Calu3 (cell line): ENCODE results near the gene TBC1D3B. TPM values are rescaled to one million over a fixed set of nuclear protein-coding genes. Genes with fewer than 3 reads are reported as not detected.
"Not testable (repeated sequence)": the region's sequence is repeated elsewhere in the genome, so short reads cannot be mapped to it uniquely, and the experiment has no call there.

Source experiments
- BruUV-seq: library from RNA; stranded (reverse); fragments of 400-500 nt; replicated peaks from 2 replicates; lab custom pipeline; 2021; lab: Mats Ljungman, UMichigan
- CTCF ChIA-PET: fragments of 300-600 bp; sonication (Branson Sonifier 250); formaldehyde crosslinking; loops from one replicate; lab custom pipeline; 2022; ENCODE audit warnings: antibody characterized with exemption; lab: Charles Lee
- DNase-seq: peaks from one replicate; pipeline ENCODE4 v3.0.0; 2022
- H3K27ac Mint-ChIP-seq: one replicate; pipeline ENCODE4 v1.8.0; 2022; ENCODE audit warnings: mixed read lengths; ENCODE audit not compliant: unreplicated experiment
- H3K27me3 Mint-ChIP-seq: one replicate; pipeline ENCODE4 v1.8.0; 2022; ENCODE audit warnings: mixed read lengths; ENCODE audit not compliant: unreplicated experiment
- H3K36me3 Mint-ChIP-seq: one replicate; pipeline ENCODE4 v1.8.0; 2022; ENCODE audit warnings: mild to moderate bottlenecking, moderate library complexity, mixed read lengths; ENCODE audit not compliant: insufficient read depth, unreplicated experiment
- H3K4me1 Mint-ChIP-seq: one replicate; pipeline ENCODE4 v1.8.0; 2022; ENCODE audit warnings: mild to moderate bottlenecking, low read depth, mixed read lengths; ENCODE audit not compliant: unreplicated experiment
- H3K4me3 Mint-ChIP-seq: one replicate; pipeline ENCODE4 v1.8.0; 2022; ENCODE audit warnings: mild to moderate bottlenecking, low read depth, moderate library complexity, mixed read lengths; ENCODE audit not compliant: unreplicated experiment
- H3K9me3 Mint-ChIP-seq: one replicate; pipeline ENCODE4 v1.8.0; 2022; ENCODE audit warnings: low read depth, mixed read lengths; ENCODE audit not compliant: unreplicated experiment
- intact Hi-C: fragments of 100-400 bp; cut with micrococcal nuclease; formaldehyde crosslinking; loops from one replicate; pipeline ENCODE4 v1.10.0; 2022; ENCODE audit not compliant: unreplicated experiment
- total RNA-seq: library from RNA; stranded (reverse); gene quantifications from 2 replicates; pipeline ENCODE4 v1.2.3, GENCODE V29; 2022
- TF ChIP-seq, protein P1 (sequence below): fragments of 200-600 bp; IDR thresholded peaks from one replicate; pipeline ENCODE4 v1.8.0; 2022; ENCODE audit warnings: antibody characterized with exemption; ENCODE audit not compliant: unreplicated experiment

The TBC1D3B gene
- total RNA-seq, 1 experiment from 2014 or later, result 73.5 TPM

- H3K36me3 Mint-ChIP-seq, result no peaks in the 10 kb centered on the region
- H3K27me3 Mint-ChIP-seq, result no peaks in the 10 kb centered on the region
- DNase-seq, result no peak
- intact Hi-C loops, result no loop called here
- BruUV-seq, result no TSS peak
- no peak overlapping the region for H3K27ac Mint-ChIP-seq
- no peaks in the 10 kb centered on the region for H3K9me3 Mint-ChIP-seq
- TF ChIP-seq, protein P1, sequence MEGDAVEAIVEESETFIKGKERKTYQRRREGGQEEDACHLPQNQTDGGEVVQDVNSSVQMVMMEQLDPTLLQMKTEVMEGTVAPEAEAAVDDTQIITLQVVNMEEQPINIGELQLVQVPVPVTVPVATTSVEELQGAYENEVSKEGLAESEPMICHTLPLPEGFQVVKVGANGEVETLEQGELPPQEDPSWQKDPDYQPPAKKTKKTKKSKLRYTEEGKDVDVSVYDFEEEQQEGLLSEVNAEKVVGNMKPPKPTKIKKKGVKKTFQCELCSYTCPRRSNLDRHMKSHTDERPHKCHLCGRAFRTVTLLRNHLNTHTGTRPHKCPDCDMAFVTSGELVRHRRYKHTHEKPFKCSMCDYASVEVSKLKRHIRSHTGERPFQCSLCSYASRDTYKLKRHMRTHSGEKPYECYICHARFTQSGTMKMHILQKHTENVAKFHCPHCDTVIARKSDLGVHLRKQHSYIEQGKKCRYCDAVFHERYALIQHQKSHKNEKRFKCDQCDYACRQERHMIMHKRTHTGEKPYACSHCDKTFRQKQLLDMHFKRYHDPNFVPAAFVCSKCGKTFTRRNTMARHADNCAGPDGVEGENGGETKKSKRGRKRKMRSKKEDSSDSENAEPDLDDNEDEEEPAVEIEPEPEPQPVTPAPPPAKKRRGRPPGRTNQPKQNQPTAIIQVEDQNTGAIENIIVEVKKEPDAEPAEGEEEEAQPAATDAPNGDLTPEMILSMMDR, result no peak
- no peaks in the 10 kb centered on the region for H3K4me1 Mint-ChIP-seq
- no peak overlapping the region for H3K4me3 Mint-ChIP-seq
- CTCF ChIA-PET, result no interaction called here
Measured at GRCh38 chr17:36188891-36189306, 12.5 kb upstream of the TBC1D3B start.

DNA sequence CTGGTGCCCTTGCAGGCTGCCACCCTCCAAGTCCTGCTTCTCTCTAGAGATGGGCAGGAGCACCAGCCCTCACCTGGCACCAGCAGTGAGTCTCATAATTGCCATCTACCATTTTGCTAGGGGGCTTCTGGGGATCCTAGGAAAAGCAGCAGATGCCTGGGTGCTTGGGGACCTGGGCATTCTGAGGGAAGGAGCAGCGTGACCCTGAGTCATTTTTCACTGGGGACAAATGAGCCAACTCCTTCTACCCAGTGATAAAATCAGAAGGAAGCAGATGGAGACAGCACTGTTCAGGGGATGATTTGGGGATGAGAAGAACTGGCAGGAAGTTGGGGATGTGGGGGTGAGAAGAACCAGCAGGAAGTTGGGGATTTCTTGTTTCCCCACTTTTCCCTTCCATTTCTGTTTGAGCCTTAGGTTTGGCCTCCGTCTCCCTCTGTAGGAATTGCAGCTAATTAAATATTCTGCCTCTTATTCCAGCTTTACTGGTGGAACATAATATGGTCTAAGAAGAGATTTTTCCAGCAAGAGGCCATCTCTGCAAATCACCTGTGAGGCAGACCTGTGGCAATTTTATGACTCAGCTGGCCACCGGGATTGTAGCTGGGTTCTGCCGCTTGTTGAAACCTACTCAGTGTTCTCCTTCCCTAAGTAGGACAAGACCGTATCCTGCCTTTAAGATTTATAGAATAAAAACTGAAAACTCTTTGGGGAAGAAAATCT is 11.7 kb upstream of the TBC1D3B start:
- H3K4me1 Mint-ChIP-seq, BruUV-seq, CTCF ChIA-PET, H3K27me3 Mint-ChIP-seq, H3K27ac Mint-ChIP-seq, H3K4me3 Mint-ChIP-seq, DNase-seq, intact Hi-C loops, H3K36me3 Mint-ChIP-seq, H3K9me3 Mint-ChIP-seq: not testable (repeated sequence)

DNA sequence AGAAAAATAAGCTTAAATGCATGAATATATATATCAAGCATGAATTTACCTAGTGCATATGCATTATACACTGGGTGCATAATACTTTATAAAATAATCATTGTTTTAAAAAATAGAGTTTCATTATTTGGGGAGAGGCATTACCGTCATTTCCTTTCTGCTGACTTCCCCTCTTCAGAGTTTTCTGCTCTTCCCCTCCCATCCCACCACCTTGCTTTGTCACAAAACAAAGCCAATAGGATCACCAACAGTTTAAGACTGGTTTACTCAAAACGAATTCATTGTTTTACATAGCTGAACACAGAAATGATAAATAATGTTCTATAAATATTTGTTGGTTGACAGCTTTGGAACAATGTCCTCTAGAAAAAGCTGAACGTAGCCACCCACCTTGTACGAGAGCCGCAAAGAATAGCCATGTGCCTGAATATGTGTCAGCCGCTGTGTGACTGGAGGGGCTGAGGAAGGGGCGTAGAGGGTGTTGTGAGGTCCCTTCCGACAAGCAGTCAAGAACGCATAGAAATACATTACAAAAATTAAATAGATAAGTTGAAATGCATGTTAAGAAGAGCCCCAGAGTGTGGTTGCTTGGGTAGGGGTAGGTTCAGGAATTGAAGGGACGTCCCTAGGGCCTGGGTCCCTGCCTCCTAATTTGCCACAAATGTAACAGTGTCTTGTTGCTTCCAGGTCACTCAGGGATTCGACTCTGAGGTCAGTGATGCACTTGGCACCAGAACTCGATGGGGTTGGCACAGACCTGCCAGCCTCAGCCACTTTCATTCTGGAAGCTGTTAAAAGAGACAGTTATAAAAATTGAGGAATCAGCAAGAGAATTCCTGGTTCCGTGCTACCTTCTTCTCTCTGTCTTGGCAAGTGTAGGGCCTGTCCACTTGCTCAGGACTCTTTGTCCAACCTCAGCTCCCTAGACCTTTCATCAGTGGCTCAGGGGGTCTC is 10.7 kb upstream of the TBC1D3B start:
- H3K36me3 Mint-ChIP-seq, H3K27ac Mint-ChIP-seq, H3K4me3 Mint-ChIP-seq, intact Hi-C loops, CTCF ChIA-PET, H3K27me3 Mint-ChIP-seq, DNase-seq, H3K4me1 Mint-ChIP-seq, H3K9me3 Mint-ChIP-seq, BruUV-seq: not testable (repeated sequence)

- Mint-ChIP-seq H3K27me3 (no peaks in the 10 kb centered on the region), H3K4me3 (no peak overlapping the region), H3K27ac (no peak overlapping the region), H3K36me3 (no peaks in the 10 kb centered on the region), H3K4me1 (no peaks in the 10 kb centered on the region), H3K9me3 (no peaks in the 10 kb centered on the region)
- intact Hi-C loops, result no loop called here
- BruUV-seq, result no TSS peak
- TF ChIP-seq, protein P1, result no peak
- no peak for DNase-seq
- CTCF ChIA-PET, result no interaction called here
Measured at GRCh38 chr17:36185416-36185815, 9.0 kb upstream of the TBC1D3B start.

GRCh38 chr17:36184023-36184765 is 7.8 kb upstream of the TBC1D3B start:
- H3K27me3 Mint-ChIP-seq, result peaks cover 10% of the 10 kb centered on the region
- TF ChIP-seq, protein P1, result no peak
- CTCF ChIA-PET, result no interaction called here
- intact Hi-C loops, result no loop called here
- H3K9me3 Mint-ChIP-seq, result no peaks in the 10 kb centered on the region
- DNase-seq, result no peak
- no TSS peak for BruUV-seq
- no peaks in the 10 kb centered on the region for H3K36me3 Mint-ChIP-seq
- H3K27ac Mint-ChIP-seq, result no peak overlapping the region
- no peaks in the 10 kb centered on the region for H3K4me1 Mint-ChIP-seq
- H3K4me3 Mint-ChIP-seq, result no peak overlapping the region
